ENCODE results near the gene STUM. TPM values are rescaled to one million over a fixed set of nuclear protein-coding genes. Genes with fewer than 3 reads are reported as not detected.

STUM gene
- total RNA-seq, 4 donors from 2014 or later = 0.15 to 3.2 (median 0.34) TPM

DNA sequence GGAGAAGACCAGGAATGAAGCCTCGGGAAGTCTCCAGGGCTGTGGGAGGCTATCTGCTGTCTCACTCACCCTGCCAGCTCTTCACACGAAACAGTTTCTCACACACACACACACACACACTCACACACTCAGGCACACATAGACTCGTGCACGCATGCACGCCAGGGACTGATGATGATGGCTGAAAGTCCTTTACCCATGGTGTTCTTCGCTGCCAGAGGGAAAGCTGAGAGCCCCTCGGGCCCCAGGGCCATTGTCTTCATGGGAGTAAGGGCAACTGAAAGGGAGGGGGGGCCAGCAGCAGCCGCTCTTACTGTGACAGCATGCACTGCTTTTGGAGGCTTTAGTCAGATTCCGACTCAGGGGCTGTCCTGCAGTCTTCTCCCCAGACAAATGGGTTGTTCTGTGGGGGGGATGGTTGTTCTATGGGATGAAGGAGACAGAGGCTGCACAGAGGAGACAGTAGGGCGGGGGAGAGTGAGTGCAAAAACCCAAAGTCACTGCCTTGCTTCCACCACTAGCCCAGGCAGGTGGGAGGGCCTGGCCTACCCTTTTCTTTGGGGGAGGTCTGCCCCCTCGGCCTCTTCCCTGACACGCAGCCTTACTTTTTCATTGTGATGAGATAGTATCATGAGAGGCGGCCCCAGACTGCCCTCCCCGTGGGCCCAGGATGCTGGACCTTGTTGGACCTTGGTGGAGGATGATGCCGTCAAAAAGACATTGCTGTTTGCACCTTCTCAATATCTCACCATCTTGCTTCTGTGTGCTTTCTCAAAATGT, 29.0 kb downstream of the STUM start:
- H3K36me3 ChIP-seq = no peaks in the 10 kb centered on the region
- H3K27me3 ChIP-seq = no peaks in the 10 kb centered on the region
- WGBS, 2 donors = 73 to 80% methylated on average over 11 to 12 of the region's 15 CpGs
- TF ChIP-seq, protein P1, sequence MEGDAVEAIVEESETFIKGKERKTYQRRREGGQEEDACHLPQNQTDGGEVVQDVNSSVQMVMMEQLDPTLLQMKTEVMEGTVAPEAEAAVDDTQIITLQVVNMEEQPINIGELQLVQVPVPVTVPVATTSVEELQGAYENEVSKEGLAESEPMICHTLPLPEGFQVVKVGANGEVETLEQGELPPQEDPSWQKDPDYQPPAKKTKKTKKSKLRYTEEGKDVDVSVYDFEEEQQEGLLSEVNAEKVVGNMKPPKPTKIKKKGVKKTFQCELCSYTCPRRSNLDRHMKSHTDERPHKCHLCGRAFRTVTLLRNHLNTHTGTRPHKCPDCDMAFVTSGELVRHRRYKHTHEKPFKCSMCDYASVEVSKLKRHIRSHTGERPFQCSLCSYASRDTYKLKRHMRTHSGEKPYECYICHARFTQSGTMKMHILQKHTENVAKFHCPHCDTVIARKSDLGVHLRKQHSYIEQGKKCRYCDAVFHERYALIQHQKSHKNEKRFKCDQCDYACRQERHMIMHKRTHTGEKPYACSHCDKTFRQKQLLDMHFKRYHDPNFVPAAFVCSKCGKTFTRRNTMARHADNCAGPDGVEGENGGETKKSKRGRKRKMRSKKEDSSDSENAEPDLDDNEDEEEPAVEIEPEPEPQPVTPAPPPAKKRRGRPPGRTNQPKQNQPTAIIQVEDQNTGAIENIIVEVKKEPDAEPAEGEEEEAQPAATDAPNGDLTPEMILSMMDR (IDR thresholded peaks at IDR 0.05) = no peak
- TF ChIP-seq POLR2A (IDR thresholded peaks at IDR 0.05) = no peak
- H3K27ac ChIP-seq = no peak overlapping the region
- H3K9me3 ChIP-seq = no peaks in the 10 kb centered on the region
- peaks cover 0 to 16% (median 4%) of the 10 kb centered on the region in 3 donors for H3K4me1 ChIP-seq
- no peak overlapping the region for H3K4me3 ChIP-seq
- intact Hi-C loops (cut with DNase I) = no loop called here
- DNase-seq = no peak

DNA sequence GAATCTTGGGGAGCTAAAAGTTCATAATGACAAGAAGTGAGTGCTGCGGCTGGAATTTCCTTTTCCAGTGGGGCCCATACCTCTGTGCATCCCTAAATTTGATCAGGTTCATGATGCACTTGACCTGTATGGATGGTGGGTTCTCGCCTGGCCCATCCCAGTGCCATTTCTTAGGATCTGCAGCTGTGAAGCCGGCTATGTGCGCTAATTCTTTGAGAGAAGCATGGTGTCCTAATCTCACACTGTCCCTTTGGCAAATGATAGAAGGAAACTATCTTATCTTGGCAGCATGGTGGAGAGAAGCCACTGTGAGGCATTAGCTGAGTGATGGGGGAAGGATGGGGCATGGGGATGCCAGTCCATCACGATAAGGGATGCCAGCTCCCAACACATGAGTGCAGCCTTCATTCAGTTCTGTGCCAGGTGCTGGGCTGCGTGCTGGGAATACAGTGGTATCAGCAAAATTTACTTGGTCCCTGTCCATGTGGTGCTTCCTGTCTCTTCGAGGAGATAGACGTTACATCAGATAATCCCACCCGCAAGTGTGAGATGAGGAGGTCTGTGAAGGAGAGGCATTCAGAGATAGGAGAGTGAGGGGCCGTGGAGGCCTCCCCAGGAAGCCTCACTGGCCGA, 30.5 kb downstream of the STUM start:
- Histone ChIP-seq H3K9me3 (no peaks in the 10 kb centered on the region), H3K36me3 (no peaks in the 10 kb centered on the region), H3K4me1 (peaks cover 0 to 16% (median 4%) of the 10 kb centered on the region in 3 donors), H3K4me3 (no peak overlapping the region), H3K27me3 (no peaks in the 10 kb centered on the region), H3K27ac (no peak overlapping the region)
- no peak for DNase-seq
- intact Hi-C loops (cut with DNase I) = no loop called here
- 82 to 89% methylated on average over 8 to 11 of the region's 11 CpGs for WGBS, 2 donors
- TF ChIP-seq, protein P1 (IDR thresholded peaks at IDR 0.05) = no peak
- no peak for TF ChIP-seq POLR2A (IDR thresholded peaks at IDR 0.05)

DNA sequence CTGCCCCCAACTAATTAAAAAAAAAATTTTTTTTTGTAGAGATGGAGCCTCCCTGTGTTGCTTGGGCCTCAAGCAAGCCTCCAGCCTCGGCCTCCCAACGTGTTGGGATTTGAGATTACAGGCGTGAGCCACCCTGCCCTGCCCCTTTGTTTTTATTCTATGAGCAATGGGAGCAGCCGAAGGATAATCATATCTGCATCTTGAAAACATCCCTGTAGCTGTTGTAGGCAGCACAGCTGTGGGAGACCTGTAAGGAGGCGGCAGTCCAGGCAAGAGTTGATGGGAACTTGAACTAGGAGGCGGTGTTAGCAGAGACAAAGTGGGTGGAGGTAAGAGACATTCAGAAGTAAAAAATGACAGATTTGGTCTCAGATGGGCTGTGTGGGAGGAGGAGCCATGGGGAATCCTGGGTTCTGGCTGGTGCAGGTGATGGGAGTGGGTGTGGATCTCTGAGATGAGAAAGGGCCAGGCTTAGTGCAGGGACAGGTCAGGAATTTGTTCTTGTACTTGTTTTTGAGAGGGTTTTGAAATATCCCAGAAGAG, 31.3 kb downstream of the STUM start:
- intact Hi-C loops (cut with DNase I) = no loop called here
- no peak for DNase-seq
- Histone ChIP-seq H3K4me1 (peaks cover 0 to 15% (median 4%) of the 10 kb centered on the region in 3 donors), H3K4me3 (no peak overlapping the region), H3K9me3 (no peaks in the 10 kb centered on the region), H3K27me3 (no peaks in the 10 kb centered on the region), H3K27ac (no peak overlapping the region), H3K36me3 (no peaks in the 10 kb centered on the region)
- TF ChIP-seq, protein P1 (IDR thresholded peaks at IDR 0.05) = no peak
- TF ChIP-seq POLR2A (IDR thresholded peaks at IDR 0.05) = no peak
- 89 to 92% methylated on average over 3 to 6 of the region's 6 CpGs for WGBS, 2 donors

DNA sequence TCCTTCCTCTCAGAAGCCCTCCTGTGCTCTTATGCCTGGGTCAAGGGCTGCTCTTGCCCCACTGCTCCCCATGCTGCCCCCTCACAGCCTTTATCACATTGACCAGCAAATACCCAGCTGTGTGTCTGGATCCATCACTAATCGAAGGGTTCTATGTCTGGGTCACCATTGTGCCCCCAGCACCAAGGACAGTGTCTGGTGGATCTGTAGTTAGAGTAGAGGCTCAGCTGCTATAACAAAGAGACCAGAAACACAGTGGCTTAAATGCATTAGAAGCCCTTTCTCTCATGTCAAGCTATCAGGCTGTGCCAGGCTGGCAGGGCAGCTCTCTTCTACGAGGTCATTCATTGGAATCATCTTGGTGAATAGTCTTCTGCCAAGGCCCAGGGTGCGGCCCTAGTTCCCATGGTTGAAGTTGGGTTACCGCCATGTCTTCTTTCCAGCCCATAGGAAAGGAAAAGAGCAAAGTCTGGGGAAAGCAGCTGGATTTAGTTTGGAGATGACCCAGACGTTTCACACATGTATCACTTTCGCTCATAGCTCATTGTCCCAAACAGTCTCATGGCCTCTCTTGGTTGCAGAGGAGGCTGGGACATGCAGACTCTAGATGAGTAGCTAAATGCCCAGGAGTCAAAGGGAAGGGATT, 32.2 kb downstream of the STUM start:
- Histone ChIP-seq H3K4me1 (peaks cover 0 to 6% (median 0%) of the 10 kb centered on the region in 3 donors), H3K9me3 (no peaks in the 10 kb centered on the region), H3K36me3 (no peaks in the 10 kb centered on the region), H3K27ac (peak overlapping the region in 1 of 4 donors; percentile 52), H3K27me3 (no peaks in the 10 kb centered on the region), H3K4me3 (no peak overlapping the region)
- no peak for DNase-seq
- no peak for TF ChIP-seq POLR2A (IDR thresholded peaks at IDR 0.05)
- TF ChIP-seq, protein P1 (IDR thresholded peaks at IDR 0.05) = no peak
- intact Hi-C loops (cut with DNase I) = no loop called here
- 59 to 73% methylated on average over 3 to 5 of the region's 6 CpGs for WGBS, 2 donors
